Stimulated activated CD8-positive, alpha-beta memory T cell treated with anti-CD3 and anti-CD28 coated beads, Interleukin-15, amount 100 ng/mL, for 48 hours (primary cell): Measurements from ENCODE around the gene NSD1.

Source experiments
- DNase-seq, 2 donors: peaks; one replicate each; pipeline ENCODE4 v3.0.0-alpha.2; 2020; ENCODE audit warnings: low read depth in 2 of 2

The NSD1 gene

DNA sequence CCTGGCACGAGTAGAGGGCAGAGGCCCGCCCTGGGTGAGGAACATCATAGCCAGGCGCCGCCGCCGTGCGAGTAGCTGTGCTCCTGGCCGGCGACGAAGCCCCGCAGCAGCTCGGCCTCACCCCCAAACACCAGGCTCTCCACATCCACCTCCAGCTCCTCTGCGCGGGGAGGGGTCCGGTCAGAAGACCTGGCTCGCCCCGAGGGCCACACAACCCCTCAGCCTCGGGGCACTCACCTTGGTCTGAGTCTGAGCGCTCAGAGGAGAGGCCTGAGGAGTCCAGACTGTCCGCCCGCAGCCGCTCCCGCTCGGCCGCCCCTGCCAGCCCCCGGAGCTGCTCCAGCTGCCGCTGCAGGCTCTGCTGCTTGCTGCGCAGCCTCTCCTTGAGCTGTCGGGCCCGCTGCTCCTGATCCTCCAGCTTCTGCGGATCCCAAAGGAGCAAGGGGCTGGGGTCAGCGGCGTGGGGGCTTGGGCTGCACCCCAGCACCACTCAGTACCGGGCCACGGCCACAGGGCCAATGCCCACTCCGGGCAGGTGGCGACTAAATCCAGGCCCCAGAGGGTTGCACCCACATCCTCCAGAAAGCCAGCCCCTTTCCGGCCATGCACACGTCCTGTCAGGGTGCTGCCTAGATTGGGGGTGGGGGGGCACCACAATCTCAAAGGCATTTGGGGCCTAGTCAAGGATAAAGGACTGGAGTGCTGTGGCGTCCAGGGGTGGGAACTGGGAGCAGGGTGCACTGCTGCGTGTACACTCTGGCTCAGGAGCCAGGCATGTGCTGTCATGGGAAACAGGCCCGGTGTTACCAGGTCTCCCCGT, 174.2 kb downstream of the NSD1 start:
- no peak for DNase-seq

DNA sequence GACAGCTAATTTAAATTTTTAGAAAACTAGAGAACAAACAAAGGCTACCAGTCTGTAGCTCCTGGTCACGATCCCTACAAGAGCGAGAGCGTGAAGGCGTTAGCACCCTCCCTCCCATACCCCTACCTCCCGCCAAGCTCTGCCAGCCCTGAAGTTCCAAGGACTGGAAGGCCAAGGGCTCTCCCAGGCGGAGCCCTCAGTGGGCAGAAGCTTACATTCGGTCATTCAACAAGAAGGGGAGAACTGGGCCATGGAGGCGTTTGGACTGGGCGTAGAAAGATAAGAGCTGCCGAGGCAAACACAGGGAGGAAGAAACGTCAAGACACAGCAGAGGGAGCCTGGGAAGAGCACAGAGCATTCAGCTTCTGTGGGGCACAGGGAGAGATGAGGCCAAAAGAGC, 175.2 kb downstream of the NSD1 start:
- no peak for DNase-seq

DNA sequence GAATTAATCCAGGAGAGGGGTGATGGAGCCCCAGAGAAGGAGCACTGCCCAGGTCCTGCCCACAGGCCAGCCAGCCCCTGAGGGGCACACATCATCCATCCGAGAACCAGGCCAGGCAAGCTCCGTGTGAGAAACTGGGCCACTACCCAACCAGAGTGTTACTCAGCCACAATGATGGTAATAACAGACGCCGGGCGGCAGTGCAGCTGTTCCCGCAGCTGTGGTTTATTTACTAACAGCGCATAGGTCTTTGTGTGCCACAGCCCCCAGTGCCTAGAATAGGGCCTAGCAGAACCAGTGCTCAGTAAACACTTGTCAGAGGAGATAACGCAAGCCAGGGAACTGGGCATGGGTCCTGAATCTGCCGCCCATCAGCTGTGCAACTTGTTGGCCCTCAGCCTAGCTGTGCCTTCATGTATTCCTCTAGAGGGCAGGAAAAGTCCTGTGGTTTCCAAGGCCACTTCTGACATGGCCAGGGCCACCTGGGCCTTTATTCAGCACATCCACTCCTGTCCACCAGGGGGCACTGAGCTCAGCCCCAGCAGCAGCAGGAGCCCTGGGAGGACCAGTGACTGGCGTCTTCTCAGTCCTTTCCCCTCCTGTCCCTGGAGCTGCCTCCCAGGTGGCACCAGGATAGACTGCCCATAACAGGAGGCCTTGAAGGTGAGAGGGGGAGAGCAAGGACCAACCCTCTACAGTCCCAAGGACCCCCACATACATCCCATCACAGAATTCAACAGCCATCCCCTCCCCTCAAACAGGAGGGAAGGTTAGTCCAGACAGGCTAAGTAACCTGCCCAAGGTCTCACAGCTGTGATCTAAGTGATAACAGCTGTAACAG, 176.0 kb downstream of the NSD1 start:
- DNase-seq, result peak; percentile 46 to 58

DNA sequence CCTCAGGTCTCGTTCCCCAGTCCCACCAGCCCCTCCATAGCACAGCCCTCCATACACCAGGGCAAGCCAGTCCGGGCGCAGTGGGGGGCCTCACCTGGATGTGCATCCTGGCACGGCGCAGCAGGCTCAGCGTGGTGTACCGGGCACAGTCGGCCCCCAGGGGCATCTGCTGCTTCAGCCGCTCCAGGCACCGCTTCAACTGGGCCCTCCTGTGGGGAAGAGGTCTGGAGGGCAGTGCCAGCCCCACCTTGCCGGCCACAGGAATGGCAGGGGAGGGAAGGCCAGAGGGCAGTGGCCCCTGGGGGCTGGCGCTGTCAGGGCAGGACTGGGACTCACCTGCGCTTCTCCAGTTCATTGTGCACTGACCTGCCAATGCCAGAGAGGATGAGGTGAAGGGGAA, 176.8 kb downstream of the NSD1 start:
- DNase-seq, result no peak

- no peak for DNase-seq
Measured at GRCh38 chr5:177310757-177311391, 177.3 kb downstream of the NSD1 start.

GRCh38 chr5:177311392-177311722, 177.8 kb downstream of the NSD1 start:
- no peak for DNase-seq

GRCh38 chr5:177311723-177312648, 178.4 kb downstream of the NSD1 start, which contains the start of gene MXD3:
Gene MXD3, minus strand, starts transcription at chr5:177311898. Its CDS starts 68 bp downstream, at chr5:177311830.
- DNase-seq, result peak; percentile 98 to 99

- DNase-seq, result peak in 1 of 2 donors; percentile 47
Measured at GRCh38 chr5:177312649-177313181, 179.1 kb downstream of the NSD1 start.

DNA sequence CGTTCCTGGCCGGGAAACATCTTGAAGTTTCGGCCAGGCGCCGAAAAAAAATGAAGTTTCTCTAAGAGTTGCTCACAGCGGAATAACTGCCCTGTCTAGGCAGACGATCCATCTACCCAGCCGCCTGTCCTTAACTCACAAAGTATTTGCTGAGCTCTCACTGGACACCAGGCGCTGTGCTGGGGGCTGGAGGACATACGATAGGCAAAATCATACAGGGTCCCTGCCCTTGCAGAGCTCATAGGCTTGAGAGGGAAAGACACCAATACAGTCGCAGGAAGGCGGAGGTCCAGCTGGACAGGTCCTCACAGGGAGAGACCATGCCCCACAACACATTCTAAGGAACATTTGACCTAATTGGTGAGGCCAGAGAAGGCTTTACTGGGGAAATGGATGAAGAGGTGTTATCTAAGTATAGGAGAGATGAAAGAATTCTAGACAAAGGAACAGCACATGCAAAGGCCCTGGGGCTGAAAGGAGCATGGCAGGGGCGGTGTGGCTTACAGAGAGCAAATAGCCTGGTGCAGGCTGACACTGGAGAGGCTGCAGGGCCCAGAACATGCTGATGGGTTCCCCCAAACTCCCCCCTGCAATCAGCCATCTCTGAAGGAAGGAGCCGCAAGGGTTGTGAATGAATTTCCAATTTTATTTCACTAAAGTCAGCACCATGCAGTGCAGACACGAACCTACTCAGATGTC, 180.1 kb downstream of the NSD1 start:
- DNase-seq, result no peak

- no peak for DNase-seq
Measured at GRCh38 chr5:177314376-177315342, 181.1 kb downstream of the NSD1 start.

DNA sequence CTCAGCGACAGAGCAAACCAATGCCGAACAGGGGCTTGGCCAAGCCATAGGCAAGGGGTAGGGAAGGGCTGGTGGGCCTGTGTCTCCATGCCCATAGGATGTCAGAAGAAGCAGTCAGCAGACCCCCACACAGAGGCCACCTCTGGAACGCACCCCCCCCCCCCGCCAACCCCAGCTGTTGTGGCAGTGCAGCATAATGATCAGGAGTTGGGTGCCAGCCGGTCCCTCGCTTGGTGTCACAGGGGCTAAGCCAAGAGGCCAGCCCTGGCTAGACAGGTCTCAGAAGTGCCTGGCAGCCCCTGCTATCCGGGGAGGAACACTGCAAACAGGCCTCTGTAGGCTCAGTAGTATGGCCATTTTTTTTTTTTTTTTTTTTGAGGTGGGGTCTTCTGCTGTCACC, 181.8 kb downstream of the NSD1 start:
- no peak for DNase-seq

DNA sequence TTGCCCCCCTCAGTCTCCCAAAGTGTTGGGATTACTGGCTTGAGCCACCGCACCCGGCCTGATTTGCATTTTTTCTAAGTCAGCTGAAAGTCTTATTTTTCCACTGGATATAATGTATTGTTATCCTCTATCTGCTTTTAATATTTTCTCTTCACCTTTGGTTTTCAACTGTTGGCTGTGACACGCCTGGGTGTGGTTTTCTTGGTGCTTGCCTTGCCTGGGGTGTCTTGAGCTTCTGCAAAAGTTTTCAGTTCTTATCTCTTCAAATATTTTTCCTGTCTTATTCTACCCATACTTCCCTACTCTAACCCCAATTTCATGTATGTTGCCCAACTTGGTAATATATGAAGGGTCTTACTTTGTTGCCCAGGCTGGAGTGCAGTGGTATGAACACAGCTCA, 182.4 kb downstream of the NSD1 start:
- DNase-seq, result no peak

DNA sequence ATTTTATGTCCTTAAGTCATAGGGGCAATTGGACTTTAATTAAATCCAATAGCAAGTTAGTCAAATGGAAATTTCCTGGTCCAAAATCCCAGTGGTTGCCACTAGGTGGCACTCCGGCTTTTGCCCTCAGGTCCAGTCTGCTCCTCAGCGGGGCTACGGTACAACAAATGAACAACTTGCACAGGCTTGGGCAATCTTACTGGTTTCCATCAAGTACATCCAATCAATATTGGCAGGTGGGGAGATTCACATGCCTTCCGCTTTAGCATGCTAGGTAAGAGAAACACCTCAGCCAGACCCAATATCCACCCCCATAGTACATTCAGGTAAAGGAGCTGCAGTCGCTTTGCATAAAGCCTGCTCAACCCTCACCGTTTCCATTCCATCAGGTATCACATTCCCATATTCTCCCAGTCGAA, 184.4 kb downstream of the NSD1 start:
- DNase-seq, result peak in 1 of 2 donors; percentile 56

GRCh38 chr5:177319913-177320588, 186.5 kb downstream of the NSD1 start:
- no peak for DNase-seq

- no peak for DNase-seq
Measured at GRCh38 chr5:177320879-177321278, 187.3 kb downstream of the NSD1 start.

DNA sequence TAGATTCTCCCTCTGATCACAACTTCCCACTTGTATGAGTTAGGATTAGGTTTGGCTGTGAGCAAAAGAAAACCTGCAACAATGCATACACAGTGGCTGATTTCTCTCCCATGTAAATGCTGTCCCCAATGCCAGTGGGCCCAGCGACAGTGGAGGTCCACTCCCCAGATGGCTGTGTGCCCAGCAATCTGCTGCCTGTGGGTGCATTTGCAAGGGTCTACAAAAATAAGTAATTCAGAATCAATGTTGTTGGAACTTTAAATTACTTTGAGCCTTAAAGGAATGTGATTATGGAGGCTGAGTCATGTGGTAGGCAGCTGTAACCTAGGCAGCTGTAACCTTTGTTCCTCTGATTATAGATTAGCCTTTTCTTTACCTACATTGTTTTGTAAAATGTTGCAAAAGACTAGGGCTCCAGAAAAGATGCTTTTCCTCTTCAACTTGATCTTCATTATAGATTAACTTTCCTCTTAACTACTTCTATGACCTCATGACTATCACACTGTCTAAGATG, 192.4 kb downstream of the NSD1 start:
- DNase-seq, result no peak

DNA sequence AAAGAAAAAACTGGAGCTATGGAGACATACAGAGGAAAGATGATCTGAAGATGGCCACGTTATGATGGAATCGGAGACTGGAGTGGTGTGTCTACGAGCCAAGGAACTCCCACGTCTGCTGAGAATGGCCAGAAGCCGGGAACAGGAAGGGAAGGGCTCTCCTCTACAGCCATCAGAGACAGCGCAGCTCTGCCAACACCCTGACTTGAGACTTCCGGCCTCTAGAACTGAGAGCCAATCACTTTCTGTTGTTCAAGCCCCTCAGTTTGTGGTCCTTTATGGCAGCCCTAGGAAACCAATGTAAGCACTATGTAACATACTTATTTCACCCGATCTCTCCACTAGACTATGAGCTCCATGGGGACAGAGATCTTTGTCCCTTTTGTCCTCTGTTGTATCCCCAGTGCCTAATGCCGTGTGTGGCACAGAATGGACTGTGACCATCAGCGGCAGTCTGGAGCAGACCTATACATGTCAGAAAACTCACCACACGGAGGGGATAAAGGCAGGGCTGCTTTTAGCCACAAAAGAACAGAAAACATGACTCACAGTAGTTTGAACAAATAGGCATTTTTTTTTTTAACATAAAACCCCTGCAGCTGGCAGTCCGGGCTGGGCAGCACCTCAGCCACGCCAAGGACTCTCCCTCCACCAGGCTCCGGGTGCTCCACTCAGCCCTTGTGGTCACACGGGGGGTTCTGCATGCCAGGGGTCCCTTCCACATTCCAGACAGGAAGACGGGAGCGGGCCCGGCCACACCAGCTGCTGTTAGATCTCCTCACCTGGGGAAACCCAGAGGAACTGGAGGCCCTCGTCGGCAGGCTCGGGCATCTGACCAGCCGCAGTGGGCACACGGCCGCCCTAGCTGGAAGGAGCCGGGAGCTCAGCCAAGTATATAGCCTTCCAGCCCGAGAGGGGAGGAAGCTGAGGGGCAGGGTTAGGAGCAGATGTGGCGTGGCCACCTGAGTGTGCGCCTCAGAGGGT, 194.3 kb downstream of the NSD1 start:
- no peak for DNase-seq
